GM19455 (cell line): Measurements from ENCODE around the gene BPIFB1.

Experiments used
- ATAC-seq: cut with Tn5 transposase; IDR thresholded peaks from one replicate; pipeline ENCODE4 v1.9.1; 2021; ENCODE audit not compliant: unreplicated experiment

Gene BPIFB1

DNA sequence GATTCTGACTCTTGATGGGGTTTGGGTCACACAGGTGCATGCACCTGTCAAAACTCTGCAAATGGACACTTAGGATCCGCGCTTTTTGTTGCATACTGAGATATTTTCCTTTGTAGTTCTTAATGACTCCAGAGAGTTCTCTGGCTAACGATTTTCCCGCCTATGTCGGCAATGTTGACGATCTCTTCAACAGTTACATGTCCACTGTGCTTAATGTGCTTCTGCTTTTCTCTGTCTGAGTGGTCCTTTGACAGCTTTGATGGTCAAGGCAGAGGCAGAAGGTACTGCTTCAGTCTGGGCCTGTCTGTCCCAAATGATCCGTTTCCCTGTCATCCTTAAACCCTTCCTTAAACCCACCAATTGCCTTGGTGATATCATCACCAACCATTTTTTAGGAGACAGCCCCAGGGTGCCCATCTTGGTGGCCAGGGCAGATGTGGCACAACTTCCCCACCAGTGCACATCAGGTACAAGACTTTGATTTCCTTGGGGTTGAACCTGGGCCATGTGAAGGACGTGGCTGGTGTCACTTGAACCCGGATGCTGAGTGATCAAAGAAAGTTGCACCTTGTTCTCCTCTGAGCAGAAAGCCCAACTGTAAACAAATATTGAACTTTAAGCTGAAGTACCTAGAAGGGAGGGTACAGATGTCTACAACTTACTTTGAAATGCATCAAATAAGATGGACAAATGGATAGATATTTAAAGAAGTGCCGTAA is 10.7 kb upstream of the BPIFB1 start:
- no peak for ATAC-seq

DNA sequence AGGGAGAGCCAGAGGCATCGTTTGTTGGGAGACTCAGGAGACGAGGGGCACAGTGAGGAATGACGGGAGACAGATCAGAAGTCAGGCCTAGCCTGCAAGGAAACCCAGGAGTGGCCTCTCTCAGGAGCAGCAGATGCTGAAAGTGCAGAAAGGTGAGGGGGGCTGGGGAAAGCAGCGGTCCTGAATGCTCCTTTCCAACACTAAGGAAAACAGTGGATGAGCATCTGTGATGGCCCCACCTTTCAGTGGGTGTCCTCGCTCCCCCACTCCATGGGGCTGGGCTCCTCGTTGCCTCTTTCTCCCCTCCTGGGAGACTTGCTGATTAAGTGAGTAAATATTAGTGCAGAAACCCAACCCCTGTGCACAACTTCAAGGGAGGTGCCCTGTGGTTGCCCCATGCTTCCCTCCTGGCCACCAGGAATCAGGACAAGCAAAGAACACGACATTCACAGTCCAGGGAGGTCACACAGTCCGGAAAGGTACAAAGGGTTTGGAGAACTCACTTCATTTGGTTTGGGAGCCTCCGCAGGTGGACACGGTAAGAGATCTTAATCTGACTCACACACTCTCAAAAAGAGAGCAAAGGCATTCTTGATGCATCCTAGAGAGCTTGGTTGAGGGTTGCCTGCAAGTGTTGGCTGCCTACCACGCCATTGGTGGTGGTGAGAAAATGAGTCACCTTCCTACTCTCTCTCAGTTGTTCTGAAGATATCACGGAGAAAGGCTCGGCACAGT is 9.7 kb upstream of the BPIFB1 start:
- no peak for ATAC-seq

DNA sequence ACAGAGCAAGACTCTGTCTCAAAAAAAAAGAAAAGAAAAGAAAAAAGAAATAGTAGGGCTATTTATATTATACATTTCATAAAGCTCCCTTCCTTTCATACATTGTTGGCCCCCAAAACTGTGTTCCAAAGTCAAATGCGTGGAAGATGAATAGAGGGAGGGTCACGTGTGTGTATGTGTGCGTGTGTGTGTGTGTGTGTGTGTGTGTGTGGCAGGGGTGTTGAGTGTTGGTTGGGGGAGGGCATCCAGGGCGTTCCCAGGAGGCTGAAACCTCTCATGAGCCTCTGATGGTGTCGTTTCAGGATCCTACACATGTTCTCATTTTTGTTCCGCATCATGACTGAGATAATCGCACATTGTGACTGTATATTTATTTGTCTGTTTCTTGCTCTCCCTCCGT is 7.8 kb upstream of the BPIFB1 start:
- ATAC-seq, result no peak

DNA sequence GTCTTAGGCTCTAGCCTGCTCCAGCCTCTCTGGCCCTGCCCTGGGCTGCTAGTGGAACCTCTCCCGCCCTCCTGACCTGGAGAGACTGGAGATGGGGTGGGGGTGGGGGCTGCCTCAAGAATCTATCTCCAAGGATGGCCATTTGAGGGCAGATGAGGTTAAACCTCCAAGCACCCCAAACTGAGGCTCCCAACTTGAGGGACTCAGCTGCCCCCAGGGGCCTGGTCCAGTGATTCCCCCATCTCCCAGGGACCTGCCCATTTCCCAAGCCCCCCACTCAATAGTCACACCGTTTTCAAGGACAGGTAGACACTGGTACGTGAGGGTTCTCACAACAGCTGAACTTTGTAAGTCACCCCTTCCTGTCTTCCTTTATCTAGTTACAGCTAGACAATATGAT is 7.1 kb upstream of the BPIFB1 start:
- no peak for ATAC-seq

DNA sequence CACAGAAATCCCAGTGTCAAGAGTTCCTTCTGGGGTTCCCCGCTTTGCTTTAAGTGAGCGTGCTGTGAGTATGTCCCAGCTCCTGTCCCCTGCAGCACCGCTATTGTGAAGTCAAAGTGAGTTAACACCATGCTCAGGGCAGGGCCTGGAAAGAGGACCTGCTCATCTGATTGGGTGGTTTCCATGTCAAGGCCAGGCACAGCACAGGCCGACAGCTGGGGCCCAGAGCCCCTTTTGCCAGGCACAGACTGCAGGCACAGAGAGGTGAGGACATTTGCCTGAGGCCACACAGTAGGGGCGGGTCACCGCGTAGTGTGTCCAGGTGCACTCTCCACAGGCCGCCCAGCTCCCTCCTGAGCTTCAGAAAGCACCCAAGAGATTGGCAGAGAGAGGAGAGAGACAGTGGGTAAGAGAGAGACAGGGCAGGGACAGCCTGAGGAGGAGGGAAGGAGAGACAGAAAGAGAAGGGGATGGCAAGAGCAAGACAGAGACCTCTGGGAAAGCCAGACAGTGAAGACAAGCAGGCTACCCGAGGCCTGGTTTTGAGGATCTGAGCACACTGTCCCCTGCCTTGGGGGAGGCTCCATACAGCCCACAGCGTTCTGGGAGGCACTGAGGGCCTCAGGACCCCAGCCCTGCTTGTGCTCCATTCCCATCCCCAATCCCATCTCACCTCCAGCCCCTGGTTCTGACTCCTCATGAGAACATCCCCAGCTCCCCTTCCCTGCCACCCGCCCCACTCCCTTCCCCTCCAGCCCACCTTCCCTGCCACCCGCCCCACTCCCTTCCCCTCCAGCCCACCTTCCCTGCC is 6.5 kb upstream of the BPIFB1 start:
- no peak for ATAC-seq

DNA sequence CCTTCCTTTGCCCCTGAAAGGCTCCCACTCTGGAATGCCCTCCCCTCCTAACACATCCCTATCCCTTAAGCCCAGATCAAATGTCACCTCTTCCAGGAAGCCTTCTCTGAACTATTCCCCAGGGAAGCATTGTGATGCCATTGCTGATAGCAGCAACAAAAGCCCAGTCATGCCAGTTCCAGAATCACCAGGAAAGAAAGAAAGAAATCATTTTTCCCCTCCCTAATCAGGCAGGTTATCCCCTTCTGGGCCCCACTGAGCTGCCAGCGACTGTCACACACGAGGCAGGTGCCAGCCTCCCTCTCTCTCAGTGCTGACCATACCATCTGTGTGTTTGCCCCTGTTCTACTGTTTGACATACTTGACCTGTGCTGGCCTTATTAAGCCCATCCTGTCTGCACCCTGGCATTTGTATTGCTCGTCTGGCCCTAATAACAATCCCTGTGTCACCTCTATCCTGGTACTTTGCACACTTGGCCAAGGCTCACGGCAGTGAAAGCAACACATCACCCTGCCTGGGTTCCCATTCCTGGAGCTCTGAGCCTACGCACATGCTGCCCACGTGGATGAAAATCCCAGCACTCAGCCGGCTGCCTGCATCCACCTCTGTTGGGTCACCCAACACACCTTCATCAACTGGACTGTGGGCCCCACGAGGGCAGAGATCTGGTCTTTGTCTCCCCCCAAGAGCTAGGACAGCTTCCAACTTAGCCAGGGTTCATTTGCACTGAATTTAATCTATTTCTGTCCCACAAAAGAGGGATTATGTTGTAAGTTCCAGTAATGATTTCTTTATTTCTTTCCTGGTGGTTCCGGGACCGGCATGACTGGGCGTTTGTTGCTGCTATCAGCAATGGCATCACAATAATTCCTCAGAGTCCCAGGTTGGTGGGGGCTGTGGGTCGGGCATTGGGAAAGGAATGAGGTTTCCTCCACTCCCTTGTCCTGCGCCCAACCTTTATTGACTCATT is 5.3 kb upstream of the BPIFB1 start:
- ATAC-seq, result no peak

DNA sequence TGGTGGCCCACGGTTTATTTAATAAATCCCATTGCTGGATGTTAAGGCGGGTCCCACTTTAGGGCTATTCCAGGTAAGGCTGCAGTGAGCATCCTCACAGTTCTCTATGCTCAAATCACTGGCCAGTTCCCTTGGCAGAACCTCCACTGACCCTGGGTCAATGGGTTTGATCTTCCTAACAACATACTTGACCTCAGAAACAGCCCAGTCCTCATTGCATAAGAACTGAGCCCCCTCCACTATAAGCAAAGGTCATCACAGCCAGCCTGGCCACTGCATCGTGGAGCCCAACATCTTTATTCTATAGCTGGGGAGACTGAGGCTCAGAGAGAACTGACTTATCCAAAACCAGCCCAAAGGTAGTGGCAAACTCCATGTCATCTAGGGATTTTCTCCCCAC is 4.3 kb upstream of the BPIFB1 start:
- no peak for ATAC-seq

DNA sequence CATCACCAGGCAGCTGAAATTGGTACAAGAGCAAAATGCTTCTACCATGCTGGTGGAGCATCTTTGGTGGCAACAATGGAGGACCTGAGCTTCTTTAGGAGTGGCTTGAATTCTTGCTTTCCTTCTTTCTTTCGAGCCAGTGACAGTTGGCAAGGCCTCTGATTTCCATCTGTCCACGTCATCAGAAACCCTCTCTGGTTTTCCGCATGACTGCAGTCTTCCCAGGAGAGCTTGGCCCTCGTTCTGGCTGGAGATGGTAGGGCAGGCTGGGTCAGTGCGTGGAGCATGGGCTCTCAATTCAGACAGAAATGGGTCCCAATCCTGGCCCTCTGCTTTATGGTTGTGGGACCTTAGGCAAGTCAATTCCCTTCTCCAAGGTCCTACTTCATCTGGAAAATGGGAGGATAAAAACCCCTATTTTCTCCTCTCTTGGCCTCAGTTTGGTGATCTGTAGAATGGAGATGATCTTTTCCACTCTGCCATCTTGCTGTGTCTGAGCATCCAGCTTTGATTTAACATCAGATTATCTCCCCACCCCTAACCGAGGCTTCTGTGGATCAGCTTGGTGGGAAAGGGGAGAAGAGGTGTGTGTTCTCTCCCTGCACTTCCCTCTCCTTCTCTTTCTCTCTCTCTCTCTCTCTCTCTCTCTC is 3.6 kb upstream of the BPIFB1 start:
- no peak for ATAC-seq

DNA sequence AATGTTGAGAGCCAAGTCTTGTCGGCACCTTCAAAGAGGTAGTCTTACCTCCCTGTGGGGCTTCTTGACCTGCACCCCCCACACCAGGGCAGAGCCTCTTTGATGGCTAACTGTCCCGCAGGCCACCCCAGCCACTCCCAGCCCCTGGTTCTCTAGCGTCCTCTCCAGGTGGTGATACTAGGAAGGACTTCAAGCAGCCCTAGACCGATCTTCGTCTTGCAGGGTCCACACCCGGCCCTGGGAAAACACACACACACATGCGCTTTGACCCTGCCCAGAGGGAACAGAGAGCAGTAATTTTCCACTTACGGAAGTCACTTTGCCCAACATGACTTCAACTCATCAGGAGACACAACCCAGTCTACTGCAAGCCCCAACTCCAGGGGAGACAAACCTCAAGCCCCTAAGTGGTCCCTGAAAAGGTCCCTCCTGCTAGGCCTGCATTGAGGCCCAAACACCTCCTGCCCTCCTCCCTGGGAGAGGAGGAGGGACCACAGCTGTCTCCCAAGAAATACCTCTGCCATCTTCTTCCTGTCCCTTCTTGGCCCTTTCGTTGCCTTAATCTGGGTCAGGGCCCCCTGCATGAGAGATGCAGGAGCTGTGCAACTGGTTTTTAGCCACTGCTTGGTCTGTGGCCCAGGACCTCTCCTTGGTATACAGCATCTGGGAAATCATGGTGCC is 2.9 kb upstream of the BPIFB1 start:
- ATAC-seq, result no peak

DNA sequence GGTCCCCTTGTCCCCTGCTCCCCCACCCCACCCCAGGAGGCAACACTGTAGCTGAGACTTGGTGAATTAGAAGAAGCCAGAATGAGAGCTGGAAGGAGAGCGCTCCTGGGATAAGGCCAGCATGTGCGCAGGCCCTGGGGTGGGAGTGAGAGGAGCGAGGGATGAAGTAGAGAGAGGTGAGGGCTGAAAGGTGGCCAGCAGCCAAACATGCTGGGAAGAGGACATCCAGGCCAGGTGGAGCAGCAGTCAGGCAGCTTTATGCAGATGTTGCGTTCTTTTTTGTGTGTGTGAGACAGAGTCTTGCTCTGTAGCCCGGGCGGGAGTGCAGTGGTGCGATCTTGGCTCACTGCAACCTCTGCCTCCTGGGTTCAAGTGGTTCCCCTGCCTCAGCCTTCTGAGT is 2.2 kb upstream of the BPIFB1 start:
- ATAC-seq, result no peak

DNA sequence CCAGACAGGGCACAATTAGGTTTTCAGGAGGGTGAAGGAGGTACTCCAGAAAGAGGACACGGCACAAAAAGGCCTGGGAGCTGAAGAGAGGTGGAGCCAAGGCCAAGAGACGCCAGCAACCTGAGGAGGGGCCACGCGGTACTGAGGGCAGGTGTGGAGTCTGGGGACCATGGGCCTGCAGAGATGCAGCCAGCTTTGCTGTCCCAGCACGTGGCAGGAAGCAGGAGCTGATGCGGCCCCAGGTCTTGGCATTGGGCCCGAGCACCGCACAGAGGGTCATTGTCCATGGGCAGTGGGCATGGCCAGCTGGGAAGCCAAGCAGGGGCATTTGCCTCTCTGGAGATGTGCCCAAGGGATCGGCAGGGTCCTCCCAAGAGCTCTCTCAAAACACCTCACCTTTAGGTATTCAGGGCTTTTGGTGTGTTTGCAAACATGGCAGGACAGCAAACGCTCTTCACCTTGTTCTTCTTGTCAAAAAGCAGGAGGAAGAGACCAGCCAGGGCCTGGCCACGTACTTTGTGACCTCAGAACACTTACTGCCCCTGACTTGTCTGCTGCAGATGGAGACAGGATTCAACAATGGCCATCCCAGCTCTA is 1.4 kb upstream of the BPIFB1 start:
- no peak for ATAC-seq

DNA sequence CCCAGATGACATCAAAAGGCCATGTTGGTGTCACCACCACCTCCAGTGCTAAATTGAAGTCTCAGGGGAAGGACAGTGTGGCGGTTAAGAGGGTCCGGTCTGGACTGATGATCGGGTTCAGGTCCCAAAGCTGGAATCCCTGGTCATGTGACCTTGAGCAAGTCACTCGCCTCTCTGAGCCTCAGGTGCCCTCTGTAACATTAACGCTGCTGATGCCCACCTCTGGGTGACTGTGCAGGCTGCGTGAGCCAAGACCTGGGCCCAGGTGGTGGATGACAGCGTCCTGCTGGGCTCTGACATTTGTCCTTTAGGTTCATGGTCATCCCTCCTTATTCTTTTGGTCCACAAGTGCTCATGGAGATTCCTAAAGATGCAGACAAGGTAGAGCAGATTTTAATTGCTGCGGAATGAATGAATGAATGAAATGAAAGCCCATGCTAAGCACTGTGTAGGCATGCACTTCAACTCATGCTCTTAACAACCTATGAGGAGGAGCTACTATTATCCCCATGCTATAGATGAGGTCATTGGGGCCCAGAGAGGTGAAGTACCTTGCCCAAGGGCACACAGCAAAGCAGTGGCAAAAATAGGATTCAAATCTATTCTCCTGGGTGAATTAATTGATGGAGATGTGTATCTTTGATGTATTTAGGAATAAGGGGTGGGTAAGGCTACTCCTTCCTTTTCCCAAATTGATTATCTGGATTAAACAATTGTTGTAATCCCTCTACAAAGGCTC is 649 bp upstream of the BPIFB1 start:
- ATAC-seq, result no peak

DNA sequence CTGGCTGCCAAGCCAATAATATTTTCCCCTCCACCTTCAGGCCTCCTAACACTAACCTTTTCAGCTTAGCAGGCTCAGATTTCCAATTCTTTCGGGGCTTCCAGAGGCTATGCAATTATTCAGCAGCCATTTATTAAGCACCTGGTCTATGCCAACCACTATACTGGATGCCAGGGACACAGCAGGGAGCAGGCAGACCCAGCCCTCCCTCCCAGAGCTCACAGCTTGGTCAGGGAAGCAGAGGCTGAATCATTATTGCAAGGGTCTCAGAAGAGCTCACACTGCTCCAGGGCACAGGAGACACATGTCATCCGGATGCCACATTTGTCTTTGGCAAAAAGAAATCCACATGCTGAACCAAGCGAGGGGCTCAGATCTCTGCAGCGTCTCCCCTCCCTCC is 1.3 kb downstream of the BPIFB1 start:
- ATAC-seq, result no peak

DNA sequence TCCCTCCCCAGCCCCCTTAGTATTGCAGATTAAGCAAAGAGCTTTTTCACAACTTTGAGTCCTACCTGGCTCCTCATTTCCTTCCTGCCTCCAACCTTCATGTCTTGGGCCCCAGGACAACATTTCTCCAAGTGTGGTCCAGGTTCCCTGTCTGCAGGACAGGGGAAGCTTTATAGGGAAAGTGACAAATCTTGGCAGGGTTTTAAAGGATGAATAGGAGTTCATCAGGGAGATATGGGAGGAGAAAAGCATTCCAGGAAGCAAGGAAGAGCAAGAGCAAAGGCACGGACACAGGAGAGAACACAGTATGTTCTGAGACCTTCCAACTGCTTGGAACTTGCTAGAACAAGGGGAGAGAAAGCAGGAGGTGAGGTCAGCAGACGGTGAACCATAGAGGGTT is 1.9 kb downstream of the BPIFB1 start:
- ATAC-seq, result no peak

DNA sequence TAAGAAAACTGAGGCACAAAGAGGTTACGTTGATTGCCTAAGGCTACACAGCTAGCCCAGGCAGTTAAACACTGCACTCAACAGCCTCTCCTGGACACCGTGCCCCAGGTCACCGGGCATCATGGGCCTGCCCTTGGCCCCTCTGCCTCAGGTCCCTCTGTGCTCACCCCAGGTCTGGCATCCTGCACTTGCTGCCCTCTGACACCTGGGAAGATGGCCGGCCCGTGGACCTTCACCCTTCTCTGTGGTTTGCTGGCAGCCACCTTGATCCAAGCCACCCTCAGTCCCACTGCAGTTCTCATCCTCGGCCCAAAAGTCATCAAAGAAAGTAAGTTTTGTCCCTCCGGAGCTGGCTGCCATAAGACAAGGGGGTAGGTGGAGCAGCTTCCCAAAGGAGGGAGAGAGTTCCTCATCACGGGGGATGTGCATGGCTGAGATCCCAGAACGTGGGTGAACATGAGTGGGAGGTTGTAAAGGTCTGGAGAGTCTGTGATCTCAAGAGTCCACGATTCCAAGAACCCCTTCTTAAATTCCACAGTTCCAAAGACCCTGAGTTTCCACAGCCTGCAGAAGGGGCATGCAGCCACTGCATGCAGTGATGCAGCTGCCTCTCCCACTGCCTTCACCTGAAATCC is 3.0 kb downstream of the BPIFB1 start:
- ATAC-seq, result no peak

DNA sequence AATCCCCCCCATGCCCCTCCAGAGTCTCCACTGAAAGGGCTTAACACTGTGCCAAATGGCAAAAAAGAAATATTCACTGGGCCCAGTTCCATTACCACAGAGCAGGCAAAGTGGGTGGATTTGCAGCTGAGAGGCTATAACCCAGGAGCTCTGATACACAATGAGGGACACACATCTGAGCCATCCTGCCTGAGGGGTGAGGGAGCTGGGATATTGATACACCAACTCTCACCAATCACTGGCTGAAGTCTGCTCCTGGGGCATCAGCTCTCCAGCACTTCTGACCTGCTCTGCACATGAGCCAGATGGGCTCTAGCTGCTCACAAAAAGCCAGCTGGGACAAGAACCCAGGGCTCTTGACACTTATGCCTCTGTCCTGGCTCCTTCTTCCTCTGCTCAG is 4.9 kb downstream of the BPIFB1 start:
- ATAC-seq, result no peak

DNA sequence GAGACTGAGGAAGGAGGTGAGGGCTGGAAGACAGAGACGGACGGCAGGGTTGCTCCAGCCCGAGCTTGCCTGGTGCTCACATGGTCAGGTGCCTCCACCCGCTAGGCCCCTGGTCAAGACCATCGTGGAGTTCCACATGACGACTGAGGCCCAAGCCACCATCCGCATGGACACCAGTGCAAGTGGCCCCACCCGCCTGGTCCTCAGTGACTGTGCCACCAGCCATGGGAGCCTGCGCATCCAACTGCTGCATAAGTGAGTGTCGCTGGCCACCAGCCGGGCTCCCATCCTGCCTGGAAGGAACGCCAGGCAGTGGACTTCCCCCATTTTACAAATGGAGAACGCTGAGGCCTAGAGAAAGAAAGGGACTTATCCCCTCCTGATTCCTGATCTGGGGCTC is 7.8 kb downstream of the BPIFB1 start:
- ATAC-seq, result no peak

DNA sequence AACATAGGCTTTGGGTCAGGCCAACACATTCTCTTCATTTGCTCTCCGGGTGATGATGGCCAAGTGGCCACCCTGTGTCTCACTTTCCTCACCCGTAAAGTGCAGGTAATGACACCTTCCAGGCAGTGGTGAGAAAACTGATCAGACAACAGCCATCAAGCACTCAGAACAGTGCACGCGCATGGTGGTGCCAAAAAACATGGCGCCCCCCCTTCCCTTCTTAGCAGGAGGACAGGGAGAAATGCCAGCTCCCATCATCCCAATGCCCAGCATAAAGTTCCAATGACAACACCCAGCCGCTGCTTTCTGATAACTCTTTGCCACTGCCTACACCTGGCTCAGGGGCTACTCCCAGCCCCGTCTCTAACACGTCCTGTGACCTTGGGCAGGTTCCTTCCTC is 8.4 kb downstream of the BPIFB1 start:
- ATAC-seq, result no peak
